IPS DF 6.9 (cell line): ENCODE measurements around the gene UBAP1.
"Not testable (repeated sequence)": the region's sequence is repeated elsewhere in the genome, so short reads cannot be mapped to it uniquely, and the experiment has no call there.

Source experiments
- DNase-seq: peaks from one replicate; pipeline ENCODE4 v3.0.0-alpha.2; 2013; ENCODE audit warnings: low read depth, low spot score
- H3K27ac ChIP-seq: one replicate; pipeline ENCODE4 v1.5.1; 2013; ENCODE audit warnings: low read length, control low read depth
- H3K27me3 ChIP-seq: 2 replicates; pipeline ENCODE4 v1.6.1; 2013; ENCODE audit warnings: mild to moderate bottlenecking, low read length; ENCODE audit not compliant: control insufficient read depth, insufficient read depth
- H3K36me3 ChIP-seq: 2 replicates; pipeline ENCODE4 v1.6.1; 2013; ENCODE audit warnings: low read length; ENCODE audit not compliant: control insufficient read depth, insufficient read depth
- H3K4me1 ChIP-seq: 2 replicates; pipeline ENCODE4 v1.6.1; 2013; ENCODE audit warnings: low read length; ENCODE audit not compliant: control insufficient read depth, insufficient read depth
- H3K4me3 ChIP-seq: 2 replicates; pipeline ENCODE4 v1.5.1; 2013; ENCODE audit warnings: mild to moderate bottlenecking, low read length
- H3K9me3 ChIP-seq: 2 replicates; pipeline ENCODE4 v1.6.1; 2013; ENCODE audit warnings: low read length, inconsistent platforms; ENCODE audit not compliant: control insufficient read depth, insufficient read depth
- WGBS: extraction: QIAGEN DNeasy Blood & Tissue Kit; methylation state at CpG from one replicate; pipeline ENCODE4 v1.1.7; 2013; ENCODE audit warnings: mixed read lengths, missing lambda C conversion rate; ENCODE audit not compliant: insufficient read length, insufficient coverage; 5-methylcytosine and 5-hydroxymethylcytosine counted together

Gene UBAP1

DNA sequence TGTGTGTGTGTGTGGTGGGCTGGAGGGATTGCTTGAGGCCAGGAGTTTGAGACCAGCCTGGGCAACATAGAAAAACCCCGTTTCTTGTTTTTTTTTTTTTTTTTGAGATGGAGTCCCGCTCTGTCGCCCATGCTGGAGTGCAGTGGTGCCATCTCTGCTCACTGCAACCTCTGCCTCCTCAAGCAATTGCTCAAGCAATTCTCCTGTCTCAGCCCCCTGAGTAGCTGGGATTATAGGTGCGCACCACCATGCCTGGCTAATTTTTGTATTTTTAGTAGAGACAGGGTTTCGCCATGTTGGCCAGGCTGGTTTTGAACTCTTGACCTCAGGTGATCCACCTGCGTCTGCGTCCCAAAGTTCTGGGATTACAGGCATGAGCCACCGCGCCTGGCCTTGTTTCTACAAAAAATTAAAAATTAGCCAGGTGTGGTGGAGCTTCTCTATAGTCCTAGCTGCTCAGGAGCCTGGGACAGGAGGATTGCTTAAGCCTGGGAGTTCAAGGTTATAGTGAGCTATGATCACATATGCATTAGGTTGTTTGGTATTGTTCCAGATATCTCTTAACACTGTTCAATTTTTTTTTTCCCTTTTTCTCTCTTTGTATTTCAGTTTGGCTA is 47.4 kb downstream of the UBAP1 start:
- not testable (repeated sequence) for H3K9me3 ChIP-seq, H3K36me3 ChIP-seq, DNase-seq, H3K27ac ChIP-seq, H3K4me1 ChIP-seq, H3K27me3 ChIP-seq, H3K4me3 ChIP-seq
- no CpG with 5 or more reads among the region's 9 CpGs for WGBS

DNA sequence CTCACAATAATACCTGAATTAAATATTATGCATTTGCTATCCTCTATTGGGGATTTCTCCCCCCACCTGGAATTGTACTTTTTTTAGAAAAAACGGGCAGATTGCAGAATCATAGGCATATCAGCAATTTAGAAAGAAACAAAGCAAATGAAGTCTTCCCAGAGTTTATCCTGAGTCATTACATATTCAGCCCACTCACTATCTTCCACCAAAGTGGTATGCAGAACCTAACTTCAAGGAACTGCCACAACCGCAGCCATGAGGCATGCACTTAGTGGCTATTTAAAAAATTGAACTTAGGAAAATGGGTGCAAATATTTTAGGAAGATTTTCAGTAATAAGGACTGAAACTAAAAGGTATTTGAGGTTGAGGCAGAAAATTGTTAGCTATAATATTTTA is 48.6 kb downstream of the UBAP1 start:
- WGBS = no CpG with 5 or more reads among the region's 2 CpGs

GRCh38 chr9:34230556-34230955 is 51.7 kb downstream of the UBAP1 start:
- Histone ChIP-seq H3K9me3 (no peaks in the 10 kb centered on the region), H3K27me3 (no peaks in the 10 kb centered on the region), H3K36me3 (no peaks in the 10 kb centered on the region), H3K27ac (no peak overlapping the region), H3K4me1 (no peaks in the 10 kb centered on the region; the same call in 1 of the 2 replicates), H3K4me3 (no peak overlapping the region)
- no peak for DNase-seq
- WGBS = no CpG with 5 or more reads among the region's 4 CpGs

More for the DNA sequence above, 48.6 kb downstream of the UBAP1 start:
- no peak for DNase-seq
- Histone ChIP-seq H3K27ac (no peak overlapping the region), H3K27me3 (no peaks in the 10 kb centered on the region), H3K4me3 (no peak overlapping the region), H3K36me3 (0 out of 2 replicates have a peak, but pooled peaks cover 4% of the 10 kb centered on the region), H3K9me3 (no peaks in the 10 kb centered on the region), H3K4me1 (no peaks in the 10 kb centered on the region; the same call in 1 of the 2 replicates)

DNA sequence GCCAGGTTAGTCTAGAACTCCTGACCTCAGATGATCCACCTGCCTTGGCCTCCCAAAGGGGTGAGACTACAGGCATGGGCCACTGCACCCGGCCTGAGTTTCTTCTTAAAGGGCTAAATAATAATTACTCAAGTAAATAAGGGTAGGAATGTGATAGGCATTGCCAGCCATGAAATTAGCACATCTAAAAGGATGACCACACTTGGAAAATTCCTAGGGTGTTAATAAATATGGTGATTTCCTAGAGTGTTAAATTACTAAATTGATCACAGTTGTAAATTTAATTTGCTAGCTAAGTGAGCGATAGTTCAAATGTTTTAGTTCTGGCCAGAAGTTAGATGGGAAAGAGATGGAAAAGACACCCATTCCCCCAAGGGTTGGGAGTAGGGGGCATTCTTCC is 53.4 kb downstream of the UBAP1 start:
- no peak for DNase-seq
- WGBS = no CpG with 5 or more reads among the region's 2 CpGs
- no peaks in the 10 kb centered on the region for H3K36me3 ChIP-seq
- H3K27ac ChIP-seq = no peak overlapping the region
- H3K9me3 ChIP-seq = no peaks in the 10 kb centered on the region
- H3K27me3 ChIP-seq = no peaks in the 10 kb centered on the region
- H3K4me1 ChIP-seq = no peaks in the 10 kb centered on the region; the same call in 1 of the 2 replicates
- no peak overlapping the region for H3K4me3 ChIP-seq

GRCh38 chr9:34233672-34234071 is 54.8 kb downstream of the UBAP1 start:
- 100% methylated on average over 1 of the region's 1 CpG for WGBS
- Histone ChIP-seq H3K4me1 (no peaks in the 10 kb centered on the region; the same call in 1 of the 2 replicates), H3K36me3 (no peaks in the 10 kb centered on the region), H3K27me3 (no peaks in the 10 kb centered on the region), H3K4me3 (no peak overlapping the region), H3K9me3 (no peaks in the 10 kb centered on the region), H3K27ac (no peak overlapping the region)
- DNase-seq = no peak

- no peaks in the 10 kb centered on the region for H3K27me3 ChIP-seq
- no peak overlapping the region for H3K4me3 ChIP-seq
These were observed 59.0 kb downstream of the UBAP1 start for GRCh38 chr9:34237836-34238235.

GRCh38 chr9:34240006-34240405 is 61.2 kb downstream of the UBAP1 start:
- no peaks in the 10 kb centered on the region for H3K27me3 ChIP-seq
- H3K4me1 ChIP-seq = no peaks in the 10 kb centered on the region
- DNase-seq = no peak
- WGBS = no CpG with 5 or more reads among the region's 1 CpG
- no peaks in the 10 kb centered on the region for H3K9me3 ChIP-seq
- peaks cover 3% of the 10 kb centered on the region; the same call in 1 of the 2 replicates for H3K36me3 ChIP-seq
- H3K4me3 ChIP-seq = no peak overlapping the region
- H3K27ac ChIP-seq = no peak overlapping the region

More at GRCh38 chr9:34237836-34238235, 59.0 kb downstream of the UBAP1 start:
- Histone ChIP-seq H3K4me1 (no peaks in the 10 kb centered on the region), H3K27ac (no peak overlapping the region), H3K9me3 (no peaks in the 10 kb centered on the region), H3K36me3 (peaks cover 3% of the 10 kb centered on the region; the same call in 1 of the 2 replicates)
- no peak for DNase-seq
- no CpG with 5 or more reads among the region's 4 CpGs for WGBS

GRCh38 chr9:34242830-34243229 is 64.0 kb downstream of the UBAP1 start:
- Histone ChIP-seq H3K9me3 (no peaks in the 10 kb centered on the region), H3K36me3 (peaks cover 3% of the 10 kb centered on the region; the same call in 1 of the 2 replicates), H3K4me1 (no peaks in the 10 kb centered on the region), H3K27me3 (no peaks in the 10 kb centered on the region), H3K4me3 (no peak overlapping the region), H3K27ac (no peak overlapping the region)
- no CpG with 5 or more reads among the region's 2 CpGs for WGBS
- DNase-seq = no peak

DNA sequence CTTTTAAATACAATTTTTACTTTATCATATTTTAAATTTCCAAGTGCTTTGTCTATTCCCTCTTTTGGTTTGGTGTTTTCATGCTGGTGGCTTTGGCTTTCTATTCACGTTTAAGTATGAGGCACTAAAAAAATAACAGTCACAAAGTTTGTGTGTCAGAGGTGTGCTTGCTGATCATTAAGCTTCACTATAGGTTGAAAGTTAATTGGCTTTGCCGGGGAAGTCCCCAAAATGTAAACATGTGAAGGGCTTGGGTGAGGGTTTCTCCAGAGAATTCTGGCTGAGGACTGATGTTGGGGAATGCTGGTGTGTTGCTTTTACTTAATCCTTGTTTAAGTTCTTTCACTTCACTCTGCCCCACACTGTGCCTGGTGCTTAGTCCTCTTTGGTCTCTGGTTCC is 66.4 kb downstream of the UBAP1 start:
- H3K4me3 ChIP-seq, H3K4me1 ChIP-seq, H3K9me3 ChIP-seq, H3K36me3 ChIP-seq, DNase-seq, H3K27me3 ChIP-seq, H3K27ac ChIP-seq: not testable (repeated sequence)
- no CpG with 5 or more reads among the region's 2 CpGs for WGBS

DNA sequence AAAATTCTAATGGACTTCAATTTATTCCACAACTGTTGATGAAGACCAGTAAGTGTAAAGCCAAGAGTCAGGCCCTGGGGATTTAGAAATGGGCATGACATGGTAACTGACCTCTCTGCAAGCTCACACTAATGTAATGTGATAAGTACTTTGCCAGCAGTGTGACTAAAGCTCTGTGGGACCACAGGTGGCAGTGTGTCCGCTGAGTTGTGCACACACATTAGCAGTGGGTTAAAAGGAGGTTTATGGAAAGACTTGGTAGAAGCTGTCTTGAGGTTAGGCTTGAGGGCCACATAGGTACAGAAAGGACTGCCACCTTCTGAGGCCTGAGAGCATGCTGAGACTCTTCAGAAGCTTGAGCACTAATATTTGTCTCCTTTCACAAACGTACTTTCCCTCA is 67.6 kb downstream of the UBAP1 start:
- DNase-seq = no peak
- no peaks in the 10 kb centered on the region for H3K27me3 ChIP-seq
- peaks cover 8% of the 10 kb centered on the region; the same call in 1 of the 2 replicates for H3K36me3 ChIP-seq
- no CpG with 5 or more reads among the region's 2 CpGs for WGBS
- no peaks in the 10 kb centered on the region for H3K9me3 ChIP-seq
- no peaks in the 10 kb centered on the region for H3K4me1 ChIP-seq
- no peak overlapping the region for H3K27ac ChIP-seq
- no peak overlapping the region for H3K4me3 ChIP-seq

DNA sequence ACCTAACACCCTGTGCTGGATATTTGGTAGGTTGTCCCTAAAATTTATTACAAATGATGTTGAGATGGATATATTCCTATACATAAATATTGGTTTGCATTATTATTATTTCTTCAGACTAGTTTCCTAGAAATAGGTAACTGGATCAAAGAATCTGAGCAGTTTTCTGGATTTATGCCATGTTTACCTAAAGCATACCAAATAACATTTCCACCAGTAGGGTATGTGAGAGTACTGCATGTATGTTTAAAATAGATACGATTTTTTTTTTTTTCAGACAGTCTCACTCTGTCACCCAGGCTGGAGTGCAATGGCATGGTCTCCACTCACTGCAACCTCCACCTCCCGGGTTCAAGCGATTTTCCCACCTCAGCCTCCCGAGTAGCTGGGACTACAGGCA is 68.9 kb downstream of the UBAP1 start:
- H3K36me3 ChIP-seq, H3K27me3 ChIP-seq, H3K4me1 ChIP-seq, H3K4me3 ChIP-seq, DNase-seq, H3K27ac ChIP-seq, H3K9me3 ChIP-seq: not testable (repeated sequence)
- WGBS = no CpG with 5 or more reads among the region's 4 CpGs
